ENCODE measurements around the gene PRR22. TPM values are rescaled to one million over a fixed set of nuclear protein-coding genes. Genes with fewer than 3 reads are reported as not detected.

The PRR22 gene
- total RNA-seq, 1 donor from 2014 or later, result 6.1 TPM

- no peaks in the 10 kb centered on the region for H3K9me3 Mint-ChIP-seq
- H3K4me3 Mint-ChIP-seq (ENCODE audit: low read depth), result no peak overlapping the region
- intact Hi-C loops (cut with micrococcal nuclease), result loop anchor here (2.0 to 10.0 kb wide), 2 partner anchors 158 to 216 kb away; no protein-coding TSS in a partner anchor
- H3K36me3 Mint-ChIP-seq (ENCODE audit: low read depth), result no peaks in the 10 kb centered on the region
- H3K4me1 Mint-ChIP-seq (ENCODE audit: low read depth), result peaks cover 16% of the 10 kb centered on the region
- DNase-seq (ENCODE audit: low spot score), result no peak
- H3K27ac Mint-ChIP-seq, result no peak overlapping the region
- peaks cover 17% of the 10 kb centered on the region for H3K27me3 Mint-ChIP-seq (ENCODE audit: low read depth)
Measured at GRCh38 chr19:5806905-5807304, 22.4 kb upstream of the PRR22 start.

GRCh38 chr19:5806133-5806489 lies 21.6 kb upstream of the PRR22 start:
- H3K27ac Mint-ChIP-seq, result no peak overlapping the region
- intact Hi-C loops (cut with micrococcal nuclease), result loop anchor here (2.0 to 10.0 kb wide), 2 partner anchors 159 to 217 kb away; no protein-coding TSS in a partner anchor
- no peak overlapping the region for H3K4me3 Mint-ChIP-seq (ENCODE audit: low read depth)
- no peaks in the 10 kb centered on the region for H3K9me3 Mint-ChIP-seq
- H3K27me3 Mint-ChIP-seq (ENCODE audit: low read depth), result peaks cover 18% of the 10 kb centered on the region
- no peak for DNase-seq (ENCODE audit: low spot score)
- H3K4me1 Mint-ChIP-seq (ENCODE audit: low read depth), result peaks cover 16% of the 10 kb centered on the region
- no peaks in the 10 kb centered on the region for H3K36me3 Mint-ChIP-seq (ENCODE audit: low read depth)

GRCh38 chr19:5805462-5806132 lies 21.1 kb upstream of the PRR22 start:
- no peaks in the 10 kb centered on the region for H3K36me3 Mint-ChIP-seq (ENCODE audit: low read depth)
- peak overlapping the region; percentile 45 for H3K4me3 Mint-ChIP-seq (ENCODE audit: low read depth)
- DNase-seq (ENCODE audit: low spot score), result peak; percentile 38
- H3K4me1 Mint-ChIP-seq (ENCODE audit: low read depth), result peaks cover 16% of the 10 kb centered on the region
- H3K27me3 Mint-ChIP-seq (ENCODE audit: low read depth), result peaks cover 18% of the 10 kb centered on the region
- intact Hi-C loops (cut with micrococcal nuclease), result loop anchor here (2.0 to 10.0 kb wide), 2 partner anchors 159 to 217 kb away; no protein-coding TSS in a partner anchor
- no peak overlapping the region for H3K27ac Mint-ChIP-seq
- no peaks in the 10 kb centered on the region for H3K9me3 Mint-ChIP-seq

GRCh38 chr19:5804516-5805461 lies 20.2 kb upstream of the PRR22 start, which contains the start of gene NRTN:
Gene NRTN, plus strand, starts transcription at chr19:5805067. Its CDS starts 19,099 bp downstream, at chr19:5824166.
- DNase-seq (ENCODE audit: low spot score), result no peak
- H3K27ac Mint-ChIP-seq, result peak within 1 kb of the TSS; percentile 62

GRCh38 chr19:5803752-5804515 lies 19.4 kb upstream of the PRR22 start:
- no peaks in the 10 kb centered on the region for H3K36me3 Mint-ChIP-seq (ENCODE audit: low read depth)
- peak; percentile 93 for DNase-seq (ENCODE audit: low spot score)

More at GRCh38 chr19:5804516-5805461, 20.2 kb upstream of the PRR22 start, which contains the start of gene NRTN:
- Mint-ChIP-seq H3K4me3 (ENCODE audit: low read depth) (peak within 1 kb of the TSS; percentile 73), H3K27me3 (ENCODE audit: low read depth) (peaks cover 18% of the 10 kb centered on the region), H3K4me1 (ENCODE audit: low read depth) (peaks cover 16% of the 10 kb centered on the region), H3K9me3 (no peaks in the 10 kb centered on the region), H3K36me3 (ENCODE audit: low read depth) (no peaks in the 10 kb centered on the region)
- intact Hi-C loops (cut with micrococcal nuclease), result loop anchor here (1.0 to 10.0 kb wide), 2 partner anchors 100 to 160 kb away; partner anchors contain the start of gene VMAC

GRCh38 chr19:5803441-5803751 lies 18.9 kb upstream of the PRR22 start:
- no peaks in the 10 kb centered on the region for H3K36me3 Mint-ChIP-seq (ENCODE audit: low read depth)
- peak overlapping the region; percentile 71 for H3K4me3 Mint-ChIP-seq (ENCODE audit: low read depth)
- H3K4me1 Mint-ChIP-seq (ENCODE audit: low read depth), result peaks cover 16% of the 10 kb centered on the region
- no peak overlapping the region for H3K27ac Mint-ChIP-seq
- peaks cover 21% of the 10 kb centered on the region for H3K27me3 Mint-ChIP-seq (ENCODE audit: low read depth)
- DNase-seq (ENCODE audit: low spot score), result no peak
- no peaks in the 10 kb centered on the region for H3K9me3 Mint-ChIP-seq
- intact Hi-C loops (cut with micrococcal nuclease), result loop anchor here (10.0 kb wide), 1 partner anchor 161 kb away; no protein-coding TSS in a partner anchor

More at GRCh38 chr19:5803752-5804515, 19.4 kb upstream of the PRR22 start:
- no peaks in the 10 kb centered on the region for H3K9me3 Mint-ChIP-seq
- peaks cover 16% of the 10 kb centered on the region for H3K4me1 Mint-ChIP-seq (ENCODE audit: low read depth)
- intact Hi-C loops (cut with micrococcal nuclease), result loop anchor here (1.0 to 10.0 kb wide), 2 partner anchors 100 to 161 kb away; partner anchors contain the start of gene VMAC
- peaks cover 21% of the 10 kb centered on the region for H3K27me3 Mint-ChIP-seq (ENCODE audit: low read depth)
- H3K27ac Mint-ChIP-seq, result peak overlapping the region; percentile 62
- H3K4me3 Mint-ChIP-seq (ENCODE audit: low read depth), result peak overlapping the region; percentile 73

GRCh38 chr19:5801796-5802619 lies 17.5 kb upstream of the PRR22 start:
- Mint-ChIP-seq H3K4me3 (ENCODE audit: low read depth) (no peak overlapping the region), H3K9me3 (no peaks in the 10 kb centered on the region), H3K27ac (no peak overlapping the region), H3K4me1 (ENCODE audit: low read depth) (peaks cover 16% of the 10 kb centered on the region), H3K27me3 (ENCODE audit: low read depth) (peaks cover 20% of the 10 kb centered on the region), H3K36me3 (ENCODE audit: low read depth) (no peaks in the 10 kb centered on the region)
- DNase-seq (ENCODE audit: low spot score), result no peak
- intact Hi-C loops (cut with micrococcal nuclease), result loop anchor here (10.0 kb wide), 1 partner anchor 163 kb away; no protein-coding TSS in a partner anchor

- H3K27me3 Mint-ChIP-seq (ENCODE audit: low read depth), result peaks cover 10% of the 10 kb centered on the region
- H3K27ac Mint-ChIP-seq, result no peak overlapping the region
- H3K36me3 Mint-ChIP-seq (ENCODE audit: low read depth), result no peaks in the 10 kb centered on the region
- H3K9me3 Mint-ChIP-seq, result no peaks in the 10 kb centered on the region
- DNase-seq (ENCODE audit: low spot score), result no peak
- H3K4me1 Mint-ChIP-seq (ENCODE audit: low read depth), result peaks cover 14% of the 10 kb centered on the region
- H3K4me3 Mint-ChIP-seq (ENCODE audit: low read depth), result no peak overlapping the region
- intact Hi-C loops (cut with micrococcal nuclease), result loop anchor here (10.0 kb wide), 1 partner anchor 164 kb away; no protein-coding TSS in a partner anchor
Measured at GRCh38 chr19:5800361-5801270, 16.1 kb upstream of the PRR22 start.

GRCh38 chr19:5799247-5800241 lies 15.0 kb upstream of the PRR22 start:
- Mint-ChIP-seq H3K27me3 (ENCODE audit: low read depth) (peaks cover 10% of the 10 kb centered on the region), H3K9me3 (no peaks in the 10 kb centered on the region), H3K4me3 (ENCODE audit: low read depth) (no peak overlapping the region), H3K36me3 (ENCODE audit: low read depth) (no peaks in the 10 kb centered on the region), H3K4me1 (ENCODE audit: low read depth) (peaks cover 14% of the 10 kb centered on the region), H3K27ac (no peak overlapping the region)
- DNase-seq (ENCODE audit: low spot score), result no peak
- intact Hi-C loops (cut with micrococcal nuclease), result loop anchor here (10.0 kb wide), 1 partner anchor 165 kb away; no protein-coding TSS in a partner anchor

- Mint-ChIP-seq H3K4me1 (ENCODE audit: low read depth) (peaks cover 3% of the 10 kb centered on the region), H3K27me3 (ENCODE audit: low read depth) (peaks cover 6% of the 10 kb centered on the region), H3K9me3 (no peaks in the 10 kb centered on the region), H3K36me3 (ENCODE audit: low read depth) (no peaks in the 10 kb centered on the region), H3K4me3 (ENCODE audit: low read depth) (no peak overlapping the region), H3K27ac (no peak overlapping the region)
- no peak for DNase-seq (ENCODE audit: low spot score)
- intact Hi-C loops (cut with micrococcal nuclease), result no loop called here
Measured at GRCh38 chr19:5798244-5798643, 13.7 kb upstream of the PRR22 start.
